Tibial nerve (tissue), 4 donors: ENCODE data around the gene BLM. TPM values are rescaled to one million over a fixed set of nuclear protein-coding genes. Genes with fewer than 3 reads are reported as not detected.

ENCODE experiments used
- DNase-seq, 2 donors: peaks; one replicate each; pipeline ENCODE4 v3.0.0-alpha.2; 2019; ENCODE audit warnings: low spot score in 2 of 2
- H3K27ac ChIP-seq, 4 donors: fragments of 200-600 bp; sonication (generic) in 3 of 4; one replicate each; pipeline ENCODE4 v1.5.1; 2017 to 2019; ENCODE audit warnings: mild to moderate bottlenecking in 1 of 4
- H3K27me3 ChIP-seq, 2 donors: fragments of 200-600 bp; sonication (generic) in 1 of 2; one replicate each; pipeline versions ENCODE4 v1.5.1 to v1.6.0; 2017 to 2019
- H3K36me3 ChIP-seq, 3 donors: fragments of 200-600 bp; sonication (generic); one replicate each; pipeline ENCODE4 v1.5.1; 2018 to 2019
- H3K4me1 ChIP-seq, 4 donors: fragments of 200-600 bp; sonication (generic) in 3 of 4; one replicate each; pipeline ENCODE4 v1.5.1; 2017 to 2019
- H3K4me3 ChIP-seq, 4 donors: fragments of 200-600 bp; sonication (generic) in 3 of 4; one replicate each; pipeline ENCODE4 v1.5.1; 2017 to 2019; ENCODE audit warnings: mild to moderate bottlenecking in 1 of 4, moderate library complexity in 1 of 4
- H3K9me3 ChIP-seq, 4 donors: fragments of 200-600 bp; sonication (generic) in 3 of 4; one replicate each; pipeline ENCODE4 v1.5.1; 2017 to 2019
- EP300 ChIP-seq, 2 donors: sonication (generic); formaldehyde crosslinking; IDR thresholded peaks; one replicate each; pipeline ENCODE4 v1.6.1; 2017; ENCODE audit warnings: antibody characterized with exemption in 2 of 2, mild to moderate bottlenecking in 1 of 2
- POLR2A ChIP-seq, 2 donors: fragments of 450-650 bp; IDR thresholded peaks; one replicate each; pipeline ENCODE4 v1.6.1; 2017; ENCODE audit warnings: antibody characterized with exemption in 2 of 2, mild to moderate bottlenecking in 2 of 2, moderate library complexity in 2 of 2
- WGBS, 2 donors: methylation state at CpG; one replicate each; pipeline ENCODE4 v1.1.5; 2018; 5-methylcytosine and 5-hydroxymethylcytosine counted together
- total RNA-seq, 4 donors: library from RNA; depleted of rRNA; stranded (reverse); fragments of >200 nt; gene quantifications; one replicate each; pipeline ENCODE4 v1.1.0, GENCODE V29; 2016
- TF ChIP-seq, protein P1 (sequence below), 5 experiments: fragments of 200-600 bp in 3 of 5; fragments of 450-650 bp in 2 of 5; sonication (generic) in 3 of 5; IDR thresholded peaks; one replicate each; pipeline ENCODE4 v1.5.1; 2016 to 2019; ENCODE audit warnings: antibody characterized with exemption in 5 of 5, mild to moderate bottlenecking in 3 of 5, moderate library complexity in 2 of 5

Gene BLM
- total RNA-seq, 4 donors from 2014 or later = 0.66 to 9.6 (median 1.0) TPM

DNA sequence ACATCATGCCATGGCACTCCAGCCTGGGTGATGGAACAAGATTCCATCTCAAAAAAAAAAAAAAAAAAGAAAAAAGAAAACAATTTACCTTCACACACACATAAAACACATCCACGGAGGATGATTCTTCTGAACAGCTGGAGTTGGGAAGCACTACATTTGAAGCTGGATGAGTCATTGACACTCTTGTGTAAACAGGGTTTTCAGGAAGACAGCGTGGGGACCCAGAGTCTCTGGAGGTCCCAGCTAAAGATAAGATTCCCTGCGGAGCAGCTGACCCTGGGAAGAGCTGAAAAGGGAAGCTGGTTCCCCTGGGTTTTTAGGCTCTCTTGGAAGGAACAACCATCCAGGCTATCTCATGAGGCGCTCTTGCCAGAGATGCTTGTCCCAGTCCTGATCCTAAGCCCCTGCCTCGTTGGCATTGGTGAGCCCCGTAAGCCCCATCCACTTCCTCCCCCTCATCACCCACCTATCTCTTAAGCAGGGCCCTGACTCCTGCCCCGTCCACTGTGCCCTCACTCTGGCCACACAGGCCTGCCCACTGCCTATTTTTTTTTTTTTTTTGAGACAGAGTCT is 119.2 kb downstream of the BLM start:
- Histone ChIP-seq H3K9me3 (no peaks in the 10 kb centered on the region), H3K4me1 (peaks cover 0 to 5% (median 3%) of the 10 kb centered on the region in 4 donors), H3K27ac (no peak overlapping the region), H3K36me3 (no peaks in the 10 kb centered on the region), H3K4me3 (no peak overlapping the region), H3K27me3 (no peaks in the 10 kb centered on the region)
- WGBS, 2 donors = 70 to 74% methylated on average over 7 of the region's 7 CpGs
- TF ChIP-seq EP300 (IDR thresholded peaks at IDR 0.05) = no peak
- TF ChIP-seq, protein P1, sequence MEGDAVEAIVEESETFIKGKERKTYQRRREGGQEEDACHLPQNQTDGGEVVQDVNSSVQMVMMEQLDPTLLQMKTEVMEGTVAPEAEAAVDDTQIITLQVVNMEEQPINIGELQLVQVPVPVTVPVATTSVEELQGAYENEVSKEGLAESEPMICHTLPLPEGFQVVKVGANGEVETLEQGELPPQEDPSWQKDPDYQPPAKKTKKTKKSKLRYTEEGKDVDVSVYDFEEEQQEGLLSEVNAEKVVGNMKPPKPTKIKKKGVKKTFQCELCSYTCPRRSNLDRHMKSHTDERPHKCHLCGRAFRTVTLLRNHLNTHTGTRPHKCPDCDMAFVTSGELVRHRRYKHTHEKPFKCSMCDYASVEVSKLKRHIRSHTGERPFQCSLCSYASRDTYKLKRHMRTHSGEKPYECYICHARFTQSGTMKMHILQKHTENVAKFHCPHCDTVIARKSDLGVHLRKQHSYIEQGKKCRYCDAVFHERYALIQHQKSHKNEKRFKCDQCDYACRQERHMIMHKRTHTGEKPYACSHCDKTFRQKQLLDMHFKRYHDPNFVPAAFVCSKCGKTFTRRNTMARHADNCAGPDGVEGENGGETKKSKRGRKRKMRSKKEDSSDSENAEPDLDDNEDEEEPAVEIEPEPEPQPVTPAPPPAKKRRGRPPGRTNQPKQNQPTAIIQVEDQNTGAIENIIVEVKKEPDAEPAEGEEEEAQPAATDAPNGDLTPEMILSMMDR (IDR thresholded peaks at IDR 0.05) = no peak
- TF ChIP-seq POLR2A (IDR thresholded peaks at IDR 0.05) = no peak
- no peak for DNase-seq

DNA sequence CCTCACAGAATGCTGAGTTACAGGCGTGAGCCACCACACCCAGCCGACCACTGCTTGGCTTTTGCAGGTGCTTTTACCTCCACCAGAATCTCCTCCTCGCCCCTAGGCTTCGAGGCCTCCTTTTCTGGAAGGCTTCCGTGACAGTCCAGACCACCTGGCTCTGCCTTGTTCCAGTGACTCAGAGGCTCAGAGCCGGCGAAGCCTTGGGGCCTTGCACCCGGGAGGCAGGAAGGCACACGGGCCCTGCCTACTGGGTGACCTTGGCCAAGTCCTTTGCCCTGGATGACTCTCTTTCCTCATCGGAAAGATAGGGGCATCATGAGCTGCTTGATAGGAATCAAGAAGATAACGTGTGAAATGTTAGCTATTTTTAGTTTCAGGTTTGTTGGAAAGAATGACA is 119.9 kb downstream of the BLM start:
- peaks cover 0 to 5% (median 3%) of the 10 kb centered on the region in 4 donors for H3K4me1 ChIP-seq
- no peak overlapping the region for H3K4me3 ChIP-seq
- 87 to 90% methylated on average over 11 of the region's 11 CpGs for WGBS, 2 donors
- no peaks in the 10 kb centered on the region for H3K9me3 ChIP-seq
- no peak overlapping the region for H3K27ac ChIP-seq
- no peak for DNase-seq
- no peaks in the 10 kb centered on the region for H3K27me3 ChIP-seq
- H3K36me3 ChIP-seq = no peaks in the 10 kb centered on the region
- TF ChIP-seq, protein P1 (IDR thresholded peaks at IDR 0.05) = no peak
- TF ChIP-seq EP300 (IDR thresholded peaks at IDR 0.05) (no peak), POLR2A (IDR thresholded peaks at IDR 0.05) (no peak)

DNA sequence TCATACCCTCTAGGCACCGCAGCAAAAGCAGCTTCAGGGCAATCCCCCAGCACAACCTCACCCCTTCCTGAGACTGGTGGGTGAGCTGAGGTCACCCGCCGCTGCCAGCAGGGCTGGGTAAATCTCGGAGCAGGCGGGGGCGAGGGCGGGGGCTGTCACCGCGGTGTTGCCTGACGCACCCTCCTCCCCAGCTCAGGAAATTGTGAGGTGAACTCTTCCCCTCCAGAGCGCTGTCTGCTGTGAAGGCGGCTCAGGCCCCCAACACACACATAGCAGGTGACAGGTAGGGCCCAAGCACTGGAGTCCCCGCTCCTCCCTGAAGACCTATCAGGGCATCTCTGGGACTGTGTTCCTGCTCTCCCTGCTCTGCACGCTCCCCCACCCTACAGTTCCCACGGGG is 121.0 kb downstream of the BLM start:
- H3K27me3 ChIP-seq = no peaks in the 10 kb centered on the region
- H3K9me3 ChIP-seq = no peaks in the 10 kb centered on the region
- no peak overlapping the region for H3K27ac ChIP-seq
- 70 to 78% methylated on average over 11 to 15 of the region's 15 CpGs for WGBS, 2 donors
- no peak for TF ChIP-seq POLR2A (IDR thresholded peaks at IDR 0.05)
- TF ChIP-seq, protein P1 (IDR thresholded peaks at IDR 0.05) = no peak
- no peak for TF ChIP-seq EP300 (IDR thresholded peaks at IDR 0.05)
- H3K4me3 ChIP-seq = no peak overlapping the region
- H3K36me3 ChIP-seq = no peaks in the 10 kb centered on the region
- peaks cover 0 to 5% (median 3%) of the 10 kb centered on the region in 4 donors for H3K4me1 ChIP-seq
- no peak for DNase-seq

DNA sequence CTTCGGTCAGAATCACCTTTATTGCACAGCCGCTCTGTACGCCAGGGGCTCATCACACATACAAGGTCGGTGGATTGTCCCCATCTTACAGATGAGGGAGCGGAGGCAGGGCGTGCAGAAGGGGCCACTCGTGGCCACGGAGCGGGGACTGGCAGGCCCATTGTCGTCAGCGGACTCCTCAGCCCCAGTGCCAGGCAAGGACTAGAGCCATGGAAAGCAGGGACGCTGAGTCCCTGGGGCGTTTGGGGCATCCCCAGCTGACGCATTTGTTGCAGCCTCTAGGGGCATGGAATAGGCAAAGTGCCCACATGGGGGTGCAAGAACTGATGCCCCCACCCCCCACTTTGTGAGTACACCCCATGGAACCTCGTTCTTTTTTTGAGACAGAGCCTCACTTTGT is 121.4 kb downstream of the BLM start:
- no peaks in the 10 kb centered on the region for H3K27me3 ChIP-seq
- TF ChIP-seq, protein P1 (IDR thresholded peaks at IDR 0.05) = no peak
- TF ChIP-seq POLR2A (IDR thresholded peaks at IDR 0.05) (no peak), EP300 (IDR thresholded peaks at IDR 0.05) (no peak)
- WGBS, 2 donors = 81 to 87% methylated on average over 15 of the region's 15 CpGs
- H3K9me3 ChIP-seq = no peaks in the 10 kb centered on the region
- no peak for DNase-seq
- peaks cover 0 to 5% (median 3%) of the 10 kb centered on the region in 4 donors for H3K4me1 ChIP-seq
- H3K27ac ChIP-seq = no peak overlapping the region
- no peak overlapping the region for H3K4me3 ChIP-seq
- no peaks in the 10 kb centered on the region for H3K36me3 ChIP-seq

DNA sequence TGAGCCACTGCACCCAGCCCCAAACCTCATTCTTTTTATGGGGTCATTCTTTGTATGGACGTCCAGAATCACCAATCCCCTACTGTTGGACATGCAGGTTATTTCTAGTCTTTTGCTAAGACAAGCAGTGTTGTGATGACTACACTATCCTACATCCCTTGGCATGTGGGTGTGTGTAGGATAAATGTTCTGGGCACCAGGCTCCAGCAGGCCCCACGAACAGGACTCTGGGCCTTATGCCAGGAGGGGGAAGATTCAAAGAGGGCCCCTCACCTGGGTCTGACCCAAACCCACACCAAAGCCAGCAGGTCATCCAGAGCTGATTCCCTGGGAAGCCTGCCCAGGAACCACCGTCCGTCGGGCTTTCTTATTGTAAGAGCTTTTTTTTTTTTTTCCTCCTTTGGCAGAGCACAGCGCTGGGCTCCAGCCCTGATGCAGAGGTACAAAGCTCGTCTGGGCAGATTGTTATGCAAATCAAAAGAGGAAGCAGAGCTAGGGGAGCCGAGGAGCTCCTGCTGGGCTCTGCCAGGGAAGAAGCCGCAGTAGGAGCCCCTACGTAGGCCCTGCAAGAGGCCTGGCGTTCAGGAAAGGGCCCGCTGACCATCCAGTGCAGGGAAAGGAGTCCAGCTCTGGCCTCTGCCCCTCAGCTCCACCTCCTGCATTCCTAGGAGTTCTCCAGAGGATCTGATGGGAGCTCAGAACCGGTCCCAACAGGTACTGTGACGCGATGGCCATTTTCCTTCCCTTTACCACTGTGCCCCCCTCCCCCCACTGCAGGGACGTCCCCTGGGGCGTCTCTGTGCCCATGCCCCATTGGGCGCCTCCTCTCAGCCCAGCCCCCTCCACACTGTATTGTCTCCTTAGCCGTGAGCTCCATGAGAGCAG is 122.3 kb downstream of the BLM start:
- no peaks in the 10 kb centered on the region for H3K27me3 ChIP-seq
- H3K4me3 ChIP-seq = peak overlapping the region in 2 of 4 donors; percentile 12
- H3K36me3 ChIP-seq = no peaks in the 10 kb centered on the region
- H3K4me1 ChIP-seq = peaks cover 0 to 5% (median 3%) of the 10 kb centered on the region in 4 donors
- TF ChIP-seq, protein P1 (IDR thresholded peaks at IDR 0.05) = no peak
- TF ChIP-seq EP300 (IDR thresholded peaks at IDR 0.05) = no peak
- no peak for TF ChIP-seq POLR2A (IDR thresholded peaks at IDR 0.05)
- DNase-seq = no peak
- 59 to 62% methylated on average over 16 to 19 of the region's 19 CpGs for WGBS, 2 donors
- no peaks in the 10 kb centered on the region for H3K9me3 ChIP-seq
- peak overlapping the region in 1 of 4 donors; percentile 73 for H3K27ac ChIP-seq
